ENCODE results near the gene PTPRK. TPM values are rescaled to one million over a fixed set of nuclear protein-coding genes. Genes with fewer than 3 reads are reported as not detected.

Gene PTPRK
- total and polyA plus RNA-seq, 4 donors = 12.1 to 61.2 (median 29.1) TPM

DNA sequence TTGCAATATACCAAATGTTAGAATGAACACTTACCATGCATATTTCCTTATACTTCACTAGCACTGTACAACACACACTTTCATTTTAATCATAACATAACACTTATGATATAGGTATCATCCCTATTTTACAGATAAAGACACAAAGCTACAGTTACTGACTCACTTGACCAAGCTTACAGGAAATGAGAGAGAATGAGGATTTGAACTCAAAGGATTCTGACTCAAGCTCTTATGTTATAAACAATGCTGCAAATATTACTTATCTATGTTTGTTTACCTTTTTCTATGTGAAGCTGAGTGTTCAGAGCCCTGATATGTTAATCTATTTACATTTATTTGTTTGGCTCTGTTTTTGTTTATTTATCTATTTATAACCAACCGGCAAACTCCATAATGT lies 245.4 kb downstream of the PTPRK start (continued):
- no peak for TF ChIP-seq YY1 (IDR thresholded peaks at IDR 0.05)
- no peak for TF ChIP-seq FOXA2 (IDR thresholded peaks at IDR 0.05)
- TF ChIP-seq TAF1 (conservative IDR thresholded peaks at IDR 0.05) = no peak
- no peak for TF ChIP-seq RXRA (IDR thresholded peaks at IDR 0.05)
- TF ChIP-seq, protein P1, sequence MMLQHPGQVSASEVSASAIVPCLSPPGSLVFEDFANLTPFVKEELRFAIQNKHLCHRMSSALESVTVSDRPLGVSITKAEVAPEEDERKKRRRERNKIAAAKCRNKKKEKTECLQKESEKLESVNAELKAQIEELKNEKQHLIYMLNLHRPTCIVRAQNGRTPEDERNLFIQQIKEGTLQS (IDR thresholded peaks at IDR 0.05) = no peak
- no peak for TF ChIP-seq GABPA (IDR thresholded peaks at IDR 0.05 in 1 of 2, conservative IDR thresholded peaks at IDR 0.05 in 1 of 2)
- no peak for TF ChIP-seq FOXA1 (IDR thresholded peaks at IDR 0.05)

DNA sequence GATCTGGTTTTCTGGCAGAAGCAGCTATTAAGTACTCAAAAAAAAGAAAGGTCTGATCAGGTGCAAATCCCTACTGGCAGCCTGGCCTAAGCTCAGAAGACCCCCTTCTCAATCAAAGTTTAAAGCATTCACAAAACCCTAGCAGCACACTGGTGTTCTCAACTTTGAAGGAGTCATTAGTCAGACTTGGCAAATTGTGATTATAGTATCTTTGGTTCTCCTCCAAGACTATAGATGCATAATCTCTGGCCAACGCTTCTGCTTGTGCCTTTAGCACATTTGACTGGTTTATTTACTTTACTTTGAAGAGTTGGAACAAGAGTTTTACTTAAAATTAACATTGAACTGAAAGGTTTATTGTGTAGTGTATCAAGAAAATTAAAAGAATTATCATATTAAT lies 248.9 kb downstream of the PTPRK start:
- Histone ChIP-seq H3K4me1 (ENCODE audit: control insufficient read depth in 4 of 4, insufficient read depth in 4 of 4, low read length in 3 of 4) (peaks cover 1 to 7% (median 3%) of the 10 kb centered on the region in 4 donors), H3K27me3 (ENCODE audit: control insufficient read depth in 4 of 4, insufficient read depth in 4 of 4, low read length in 3 of 4) (no peaks in the 10 kb centered on the region), H3K4me3 (ENCODE audit: low read depth in 1 of 3, low read length in 3 of 3) (no peak overlapping the region), H3K36me3 (ENCODE audit: control insufficient read depth in 4 of 4, insufficient read depth in 3 of 4, low read depth in 1 of 4, low read length in 3 of 4) (no peaks in the 10 kb centered on the region), H3K9ac (ENCODE audit: low read depth in 1 of 2, low read length in 2 of 2) (no peak overlapping the region), H3K27ac (ENCODE audit: low read depth in 1 of 2, low read length in 2 of 2) (no peak overlapping the region), H3K9me3 (ENCODE audit: control insufficient read depth in 4 of 4, low read length in 3 of 4) (no peaks in the 10 kb centered on the region)
- no peak for DNase-seq (ENCODE audit: low spot score)
- TF ChIP-seq JUND (IDR thresholded peaks at IDR 0.05) = no peak
- no peak for TF ChIP-seq FOXA1 (IDR thresholded peaks at IDR 0.05)
- TF ChIP-seq, protein P2, sequence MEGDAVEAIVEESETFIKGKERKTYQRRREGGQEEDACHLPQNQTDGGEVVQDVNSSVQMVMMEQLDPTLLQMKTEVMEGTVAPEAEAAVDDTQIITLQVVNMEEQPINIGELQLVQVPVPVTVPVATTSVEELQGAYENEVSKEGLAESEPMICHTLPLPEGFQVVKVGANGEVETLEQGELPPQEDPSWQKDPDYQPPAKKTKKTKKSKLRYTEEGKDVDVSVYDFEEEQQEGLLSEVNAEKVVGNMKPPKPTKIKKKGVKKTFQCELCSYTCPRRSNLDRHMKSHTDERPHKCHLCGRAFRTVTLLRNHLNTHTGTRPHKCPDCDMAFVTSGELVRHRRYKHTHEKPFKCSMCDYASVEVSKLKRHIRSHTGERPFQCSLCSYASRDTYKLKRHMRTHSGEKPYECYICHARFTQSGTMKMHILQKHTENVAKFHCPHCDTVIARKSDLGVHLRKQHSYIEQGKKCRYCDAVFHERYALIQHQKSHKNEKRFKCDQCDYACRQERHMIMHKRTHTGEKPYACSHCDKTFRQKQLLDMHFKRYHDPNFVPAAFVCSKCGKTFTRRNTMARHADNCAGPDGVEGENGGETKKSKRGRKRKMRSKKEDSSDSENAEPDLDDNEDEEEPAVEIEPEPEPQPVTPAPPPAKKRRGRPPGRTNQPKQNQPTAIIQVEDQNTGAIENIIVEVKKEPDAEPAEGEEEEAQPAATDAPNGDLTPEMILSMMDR (IDR thresholded peaks at IDR 0.05; ENCODE audit: low read depth, low read length, missing input control) = no peak
- TF ChIP-seq, protein P3, sequence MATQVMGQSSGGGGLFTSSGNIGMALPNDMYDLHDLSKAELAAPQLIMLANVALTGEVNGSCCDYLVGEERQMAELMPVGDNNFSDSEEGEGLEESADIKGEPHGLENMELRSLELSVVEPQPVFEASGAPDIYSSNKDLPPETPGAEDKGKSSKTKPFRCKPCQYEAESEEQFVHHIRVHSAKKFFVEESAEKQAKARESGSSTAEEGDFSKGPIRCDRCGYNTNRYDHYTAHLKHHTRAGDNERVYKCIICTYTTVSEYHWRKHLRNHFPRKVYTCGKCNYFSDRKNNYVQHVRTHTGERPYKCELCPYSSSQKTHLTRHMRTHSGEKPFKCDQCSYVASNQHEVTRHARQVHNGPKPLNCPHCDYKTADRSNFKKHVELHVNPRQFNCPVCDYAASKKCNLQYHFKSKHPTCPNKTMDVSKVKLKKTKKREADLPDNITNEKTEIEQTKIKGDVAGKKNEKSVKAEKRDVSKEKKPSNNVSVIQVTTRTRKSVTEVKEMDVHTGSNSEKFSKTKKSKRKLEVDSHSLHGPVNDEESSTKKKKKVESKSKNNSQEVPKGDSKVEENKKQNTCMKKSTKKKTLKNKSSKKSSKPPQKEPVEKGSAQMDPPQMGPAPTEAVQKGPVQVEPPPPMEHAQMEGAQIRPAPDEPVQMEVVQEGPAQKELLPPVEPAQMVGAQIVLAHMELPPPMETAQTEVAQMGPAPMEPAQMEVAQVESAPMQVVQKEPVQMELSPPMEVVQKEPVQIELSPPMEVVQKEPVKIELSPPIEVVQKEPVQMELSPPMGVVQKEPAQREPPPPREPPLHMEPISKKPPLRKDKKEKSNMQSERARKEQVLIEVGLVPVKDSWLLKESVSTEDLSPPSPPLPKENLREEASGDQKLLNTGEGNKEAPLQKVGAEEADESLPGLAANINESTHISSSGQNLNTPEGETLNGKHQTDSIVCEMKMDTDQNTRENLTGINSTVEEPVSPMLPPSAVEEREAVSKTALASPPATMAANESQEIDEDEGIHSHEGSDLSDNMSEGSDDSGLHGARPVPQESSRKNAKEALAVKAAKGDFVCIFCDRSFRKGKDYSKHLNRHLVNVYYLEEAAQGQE (IDR thresholded peaks at IDR 0.05) = no peak
- TF ChIP-seq, protein P4, sequence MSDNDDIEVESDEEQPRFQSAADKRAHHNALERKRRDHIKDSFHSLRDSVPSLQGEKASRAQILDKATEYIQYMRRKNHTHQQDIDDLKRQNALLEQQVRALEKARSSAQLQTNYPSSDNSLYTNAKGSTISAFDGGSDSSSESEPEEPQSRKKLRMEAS (IDR thresholded peaks at IDR 0.05) = no peak
- no peak for TF ChIP-seq HNF4G (IDR thresholded peaks at IDR 0.05)
- WGBS = 58% methylated on average over 1 of the region's 1 CpG

DNA sequence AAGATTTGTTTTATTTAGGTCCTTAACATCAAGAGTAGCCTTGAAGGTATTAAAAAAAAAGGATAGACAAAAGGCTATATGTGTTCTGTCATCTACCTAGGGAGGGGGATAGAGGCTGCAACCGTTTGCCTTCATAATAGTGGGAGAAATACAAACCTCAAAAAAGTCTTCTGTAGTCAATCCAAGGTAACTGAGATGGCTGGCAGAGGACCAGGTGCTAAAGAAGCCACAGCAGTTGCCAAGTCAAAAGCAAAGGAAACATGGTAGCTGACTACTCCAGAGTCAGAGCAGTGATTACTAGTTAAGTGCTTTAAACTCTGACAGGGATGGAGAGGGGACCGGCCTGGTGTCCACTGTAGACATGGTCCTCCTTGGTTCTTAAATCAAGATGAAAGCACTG lies 249.4 kb downstream of the PTPRK start:
- Histone ChIP-seq H3K27me3 (ENCODE audit: control insufficient read depth in 4 of 4, insufficient read depth in 4 of 4, low read length in 3 of 4) (no peaks in the 10 kb centered on the region), H3K9ac (ENCODE audit: low read depth in 1 of 2, low read length in 2 of 2) (no peak overlapping the region), H3K4me3 (ENCODE audit: low read depth in 1 of 3, low read length in 3 of 3) (no peak overlapping the region), H3K36me3 (ENCODE audit: control insufficient read depth in 4 of 4, insufficient read depth in 3 of 4, low read depth in 1 of 4, low read length in 3 of 4) (peaks cover 0 to 4% (median 0%) of the 10 kb centered on the region in 4 donors), H3K4me1 (ENCODE audit: control insufficient read depth in 4 of 4, insufficient read depth in 4 of 4, low read length in 3 of 4) (peaks cover 1 to 7% (median 3%) of the 10 kb centered on the region in 4 donors), H3K9me3 (ENCODE audit: control insufficient read depth in 4 of 4, low read length in 3 of 4) (no peaks in the 10 kb centered on the region), H3K27ac (ENCODE audit: low read depth in 1 of 2, low read length in 2 of 2) (no peak overlapping the region)
- 91% methylated on average over 2 of the region's 2 CpGs for WGBS
- TF ChIP-seq, protein P2 (IDR thresholded peaks at IDR 0.05; ENCODE audit: low read depth, low read length, missing input control) = no peak
- TF ChIP-seq, protein P1 (IDR thresholded peaks at IDR 0.05) = no peak
- TF ChIP-seq FOXA2 (IDR thresholded peaks at IDR 0.05) = no peak
- TF ChIP-seq SP1 (IDR thresholded peaks at IDR 0.05) = no peak
- no peak for TF ChIP-seq TAF1 (conservative IDR thresholded peaks at IDR 0.05)
- TF ChIP-seq RXRA (IDR thresholded peaks at IDR 0.05) = no peak
- TF ChIP-seq HNF4G (IDR thresholded peaks at IDR 0.05) = no peak
- TF ChIP-seq, protein P3 (IDR thresholded peaks at IDR 0.05) = no peak
- no peak for TF ChIP-seq JUND (IDR thresholded peaks at IDR 0.05)
- TF ChIP-seq GABPA (IDR thresholded peaks at IDR 0.05 in 1 of 2, conservative IDR thresholded peaks at IDR 0.05 in 1 of 2) = no peak
- no peak for TF ChIP-seq YY1 (IDR thresholded peaks at IDR 0.05)
- TF ChIP-seq FOXA1 (IDR thresholded peaks at IDR 0.05) = no peak
- no peak for TF ChIP-seq EGR1 (IDR thresholded peaks at IDR 0.05; ENCODE audit: low read depth in 2 of 2)
- TF ChIP-seq, protein P4 (IDR thresholded peaks at IDR 0.05) = no peak
- DNase-seq (ENCODE audit: low spot score) = no peak

All from liver (tissue), 9 donors.